ENCODE measurements around the gene CRYBB1. TPM values are rescaled to one million over a fixed set of nuclear protein-coding genes. Genes with fewer than 3 reads are reported as not detected.

The CRYBB1 gene
- total and polyA plus RNA-seq, 4 donors, result 0.17 to 2.3 (median 0.32) TPM; not detected in 1

GRCh38 chr22:26646158-26646557 is 28.3 kb upstream of the CRYBB1 start:
- no peak for DNase-seq (ENCODE audit: low spot score)
- no peaks in the 10 kb centered on the region for H3K9me3 ChIP-seq (ENCODE audit: control insufficient read depth in 4 of 4, low read length in 3 of 4)
- no peak for TF ChIP-seq YY1 (IDR thresholded peaks at IDR 0.05)
- TF ChIP-seq NR2F2 (IDR thresholded peaks at IDR 0.05), result no peak
- TF ChIP-seq ATF3 (IDR thresholded peaks at IDR 0.05), result no peak
- no peak for TF ChIP-seq FOXA1 (IDR thresholded peaks at IDR 0.05)
- no peak for TF ChIP-seq TAF1 (conservative IDR thresholded peaks at IDR 0.05)
- no peak for TF ChIP-seq RAD21 (IDR thresholded peaks at IDR 0.05)
- no peak for TF ChIP-seq JUND (IDR thresholded peaks at IDR 0.05)
- peaks cover 0 to 10% (median under 1%) of the 10 kb centered on the region in 4 donors for H3K4me1 ChIP-seq (ENCODE audit: control insufficient read depth in 4 of 4, insufficient read depth in 4 of 4, low read length in 3 of 4)
- H3K27ac ChIP-seq (ENCODE audit: low read depth in 1 of 2, low read length in 2 of 2), result no peak overlapping the region
- 67% methylated on average over 5 of the region's 5 CpGs for WGBS
- H3K4me3 ChIP-seq (ENCODE audit: low read depth in 1 of 3, low read length in 3 of 3), result no peak overlapping the region
- no peaks in the 10 kb centered on the region for H3K36me3 ChIP-seq (ENCODE audit: control insufficient read depth in 4 of 4, insufficient read depth in 3 of 4, low read depth in 1 of 4, low read length in 3 of 4)
- peaks cover 0 to 2% (median 0%) of the 10 kb centered on the region in 4 donors for H3K27me3 ChIP-seq (ENCODE audit: control insufficient read depth in 4 of 4, insufficient read depth in 4 of 4, low read length in 3 of 4)
- H3K9ac ChIP-seq (ENCODE audit: low read depth in 1 of 2, low read length in 2 of 2), result no peak overlapping the region

- no peaks in the 10 kb centered on the region for H3K9me3 ChIP-seq (ENCODE audit: control insufficient read depth in 4 of 4, low read length in 3 of 4)
- H3K36me3 ChIP-seq (ENCODE audit: control insufficient read depth in 4 of 4, insufficient read depth in 3 of 4, low read depth in 1 of 4, low read length in 3 of 4), result no peaks in the 10 kb centered on the region
- no peaks in the 10 kb centered on the region for H3K27me3 ChIP-seq (ENCODE audit: control insufficient read depth in 4 of 4, insufficient read depth in 4 of 4, low read length in 3 of 4)
- WGBS, result 91% methylated on average over 15 of the region's 15 CpGs
- H3K4me3 ChIP-seq (ENCODE audit: low read depth in 1 of 3, low read length in 3 of 3), result no peak overlapping the region
- H3K4me1 ChIP-seq (ENCODE audit: control insufficient read depth in 4 of 4, insufficient read depth in 4 of 4, low read length in 3 of 4), result peaks cover 0 to 10% (median under 1%) of the 10 kb centered on the region in 4 donors
- no peak for TF ChIP-seq HNF4G (IDR thresholded peaks at IDR 0.05)
- TF ChIP-seq TAF1 (conservative IDR thresholded peaks at IDR 0.05), result no peak
- no peak for TF ChIP-seq YY1 (IDR thresholded peaks at IDR 0.05)
- TF ChIP-seq GABPA (IDR thresholded peaks at IDR 0.05 in 1 of 2, conservative IDR thresholded peaks at IDR 0.05 in 1 of 2), result no peak
- no peak for TF ChIP-seq ATF3 (IDR thresholded peaks at IDR 0.05)
- TF ChIP-seq REST (IDR thresholded peaks at IDR 0.05), result no peak
- no peak for TF ChIP-seq RXRA (IDR thresholded peaks at IDR 0.05)
- no peak for TF ChIP-seq MAX (IDR thresholded peaks at IDR 0.05)
- TF ChIP-seq CTCF (IDR thresholded peaks at IDR 0.05; ENCODE audit: low read depth, low read length, missing input control), result no peak
- TF ChIP-seq FOXA2 (IDR thresholded peaks at IDR 0.05), result no peak
- TF ChIP-seq RAD21 (IDR thresholded peaks at IDR 0.05), result no peak
- no peak for TF ChIP-seq ZBTB33 (IDR thresholded peaks at IDR 0.05)
- TF ChIP-seq JUND (IDR thresholded peaks at IDR 0.05), result no peak
- TF ChIP-seq EGR1 (IDR thresholded peaks at IDR 0.05; ENCODE audit: low read depth in 2 of 2), result no peak
- TF ChIP-seq SP1 (IDR thresholded peaks at IDR 0.05), result no peak
- no peak for DNase-seq (ENCODE audit: low spot score)
- H3K27ac ChIP-seq (ENCODE audit: low read depth in 1 of 2, low read length in 2 of 2), result no peak overlapping the region
- H3K9ac ChIP-seq (ENCODE audit: low read depth in 1 of 2, low read length in 2 of 2), result no peak overlapping the region
Measured at GRCh38 chr22:26643418-26644100, 25.7 kb upstream of the CRYBB1 start.

All from liver (tissue), 9 donors.